Panc1 (cell line): ENCODE data around the gene TXNDC16. TPM values are rescaled to one million over a fixed set of nuclear protein-coding genes. Genes with fewer than 3 reads are reported as not detected.

Experiments used
- ATAC-seq: fragments of 200-7000 bp; cut with Tn5 transposase; 2 replicates; pipeline ENCODE4 v1.9.1; 2020; ENCODE audit warnings: mild to moderate bottlenecking, moderate library complexity
- BruUV-seq: library from RNA; stranded (reverse); fragments of 400-500 nt; replicated peaks from 2 replicates; lab custom pipeline; 2021; lab: Mats Ljungman, UMichigan
- CTCF ChIA-PET: fragments of 300-600 bp; sonication (Branson Sonifier 250); formaldehyde crosslinking; loops from one replicate; lab custom pipeline; 2022; ENCODE audit warnings: antibody characterized with exemption; lab: Charles Lee
- POLR2A ChIA-PET: fragments of 300-600 bp; sonication (Branson Sonifier 250); formaldehyde crosslinking; loops from one replicate; lab custom pipeline; 2022; ENCODE audit warnings: antibody characterized with exemption; lab: Charles Lee
- DNase-seq: peaks from one replicate; pipeline ENCODE4 v3.0.0-alpha.2; 2010; ENCODE audit warnings: low read depth, low spot score
- H3K27ac ChIP-seq: 2 replicates; pipeline ENCODE4 v1.5.1; 2011; ENCODE audit warnings: mild to moderate bottlenecking, low read length, inconsistent platforms
- H3K27me3 ChIP-seq: fragments of 200-500 bp; sonication (Bioruptor generic); 2 replicates; pipeline ENCODE4 v1.6.0; 2014; ENCODE audit warnings: low read length, inconsistent platforms; ENCODE audit not compliant: control insufficient read depth, insufficient read depth
- H3K36me3 ChIP-seq: fragments of 200-500 bp; sonication (Bioruptor generic); 2 replicates; pipeline ENCODE4 v1.5.1; 2014; ENCODE audit warnings: inconsistent platforms, mild to moderate bottlenecking, low read length, moderate library complexity; ENCODE audit not compliant: control insufficient read depth, insufficient read depth
- H3K4me1 ChIP-seq: 2 replicates; pipeline ENCODE4 v1.5.1; 2011; ENCODE audit warnings: inconsistent platforms, mild to moderate bottlenecking, low read length, moderate library complexity; ENCODE audit not compliant: control insufficient read depth, insufficient read depth
- H3K4me3 ChIP-seq, 2 experiments: 2 replicates each; pipeline ENCODE4 v1.5.1; 2011 to 2012; ENCODE audit warnings: low read depth in 2 of 2, low read length in 2 of 2, mild to moderate bottlenecking in 2 of 2, inconsistent platforms in 1 of 2, moderate library complexity in 1 of 2
- H3K9me3 ChIP-seq: fragments of 200-500 bp; sonication (Bioruptor generic); 2 replicates; pipeline ENCODE4 v1.5.1; 2014; ENCODE audit warnings: low read depth, mild to moderate bottlenecking, inconsistent platforms, low read length, moderate library complexity; ENCODE audit not compliant: control insufficient read depth, insufficient read depth
- CTCF ChIP-seq: fragments of 450-650 bp; IDR thresholded peaks from 2 replicates; pipeline ENCODE4 v1.5.1; 2017; ENCODE audit warnings: mild to moderate bottlenecking
- POLR2AphosphoS5 ChIP-seq: IDR thresholded peaks from 2 replicates; pipeline ENCODE4 v1.6.1; 2012; ENCODE audit warnings: mild to moderate bottlenecking, low read depth, low read length, moderate library complexity
- SIN3A ChIP-seq: IDR thresholded peaks from 2 replicates; pipeline ENCODE4 v1.6.1; 2012; ENCODE audit warnings: low read depth, mild to moderate bottlenecking, low read length, moderate library complexity, borderline replicate concordance; ENCODE audit not compliant: insufficient read depth
- TCF7L2 ChIP-seq: IDR thresholded peaks from 2 replicates; pipeline ENCODE4 v1.6.1; 2011; ENCODE audit warnings: mild to moderate bottlenecking, low read depth, low read length, inconsistent platforms
- in situ Hi-C: cut with HindIII; loops from 2 replicates; pipeline ENCODE4 v1.10.0; 2016; ENCODE audit warnings: low sequenced_read_pairs, low pct_unique_long_range_greater_than_20kb
- intact Hi-C: fragments of 100-400 bp; cut with micrococcal nuclease; formaldehyde crosslinking; loops from one replicate; pipeline ENCODE4 v1.10.0; 2022; ENCODE audit not compliant: unreplicated experiment
- total RNA-seq: library from RNA; stranded (reverse); gene quantifications from one replicate; pipeline ENCODE4 v1.2.1, GENCODE V29; 2021; ENCODE audit not compliant: unreplicated experiment
- TF ChIP-seq, protein P1 (sequence below), 2 experiments: IDR thresholded peaks; 2 replicates each; pipeline ENCODE4 v1.6.1; 2011 to 2012; ENCODE audit warnings: low read depth in 2 of 2, control low read depth in 1 of 2, low read length in 1 of 2, mild to moderate bottlenecking in 1 of 2, moderate library complexity in 1 of 2; ENCODE audit not compliant: insufficient read depth in 1 of 2

Gene TXNDC16
- total RNA-seq, 1 experiment from 2014 or later = 4.9 TPM

DNA sequence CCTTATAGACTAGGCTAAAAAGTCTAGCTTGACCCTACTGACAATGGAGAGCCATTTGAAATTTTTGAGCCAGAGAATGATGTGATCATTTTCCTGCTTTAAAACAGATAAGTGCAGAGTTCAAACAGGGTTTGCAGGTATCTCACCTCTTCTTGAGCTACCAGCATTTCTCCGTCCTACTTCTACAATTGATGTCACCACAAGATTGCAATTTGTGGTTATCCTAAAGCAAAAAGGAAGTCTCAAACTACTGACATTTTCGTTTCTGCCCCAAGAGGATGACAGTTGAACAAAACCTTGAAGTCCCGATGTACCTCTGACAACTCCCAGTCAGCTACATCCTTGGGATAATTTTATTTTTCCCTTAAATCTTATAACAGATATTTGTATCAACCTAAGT lies 151.5 kb downstream of the TXNDC16 start:
- no peak for ATAC-seq
- CTCF ChIA-PET = no interaction called here
- in situ Hi-C loops = no loop called here
- Histone ChIP-seq H3K27me3 (no peaks in the 10 kb centered on the region; the same call in 1 of the 2 replicates), H3K27ac (no peak overlapping the region), H3K36me3 (no peaks in the 10 kb centered on the region), H3K4me1 (no peaks in the 10 kb centered on the region), H3K4me3 (no peak overlapping the region), H3K9me3 (no peaks in the 10 kb centered on the region)
- TF ChIP-seq SIN3A (no peak), POLR2AphosphoS5 (no peak), TCF7L2 (no peak), CTCF (no peak)
- TF ChIP-seq, protein P1, sequence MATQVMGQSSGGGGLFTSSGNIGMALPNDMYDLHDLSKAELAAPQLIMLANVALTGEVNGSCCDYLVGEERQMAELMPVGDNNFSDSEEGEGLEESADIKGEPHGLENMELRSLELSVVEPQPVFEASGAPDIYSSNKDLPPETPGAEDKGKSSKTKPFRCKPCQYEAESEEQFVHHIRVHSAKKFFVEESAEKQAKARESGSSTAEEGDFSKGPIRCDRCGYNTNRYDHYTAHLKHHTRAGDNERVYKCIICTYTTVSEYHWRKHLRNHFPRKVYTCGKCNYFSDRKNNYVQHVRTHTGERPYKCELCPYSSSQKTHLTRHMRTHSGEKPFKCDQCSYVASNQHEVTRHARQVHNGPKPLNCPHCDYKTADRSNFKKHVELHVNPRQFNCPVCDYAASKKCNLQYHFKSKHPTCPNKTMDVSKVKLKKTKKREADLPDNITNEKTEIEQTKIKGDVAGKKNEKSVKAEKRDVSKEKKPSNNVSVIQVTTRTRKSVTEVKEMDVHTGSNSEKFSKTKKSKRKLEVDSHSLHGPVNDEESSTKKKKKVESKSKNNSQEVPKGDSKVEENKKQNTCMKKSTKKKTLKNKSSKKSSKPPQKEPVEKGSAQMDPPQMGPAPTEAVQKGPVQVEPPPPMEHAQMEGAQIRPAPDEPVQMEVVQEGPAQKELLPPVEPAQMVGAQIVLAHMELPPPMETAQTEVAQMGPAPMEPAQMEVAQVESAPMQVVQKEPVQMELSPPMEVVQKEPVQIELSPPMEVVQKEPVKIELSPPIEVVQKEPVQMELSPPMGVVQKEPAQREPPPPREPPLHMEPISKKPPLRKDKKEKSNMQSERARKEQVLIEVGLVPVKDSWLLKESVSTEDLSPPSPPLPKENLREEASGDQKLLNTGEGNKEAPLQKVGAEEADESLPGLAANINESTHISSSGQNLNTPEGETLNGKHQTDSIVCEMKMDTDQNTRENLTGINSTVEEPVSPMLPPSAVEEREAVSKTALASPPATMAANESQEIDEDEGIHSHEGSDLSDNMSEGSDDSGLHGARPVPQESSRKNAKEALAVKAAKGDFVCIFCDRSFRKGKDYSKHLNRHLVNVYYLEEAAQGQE (IDR thresholded peaks at IDR 0.05; ENCODE audit: insufficient read depth in 1 of 2, low read depth in 2 of 2, low read length in 1 of 2) = no peak
- no TSS peak for BruUV-seq
- POLR2A ChIA-PET = no interaction called here
- DNase-seq = no peak
- intact Hi-C loops = no loop called here

GRCh38 chr14:52399921-52400595 lies 152.2 kb downstream of the TXNDC16 start:
- Histone ChIP-seq H3K4me3 (no peak overlapping the region), H3K9me3 (no peaks in the 10 kb centered on the region), H3K36me3 (no peaks in the 10 kb centered on the region), H3K27ac (no peak overlapping the region), H3K4me1 (no peaks in the 10 kb centered on the region), H3K27me3 (no peaks in the 10 kb centered on the region; the same call in 1 of the 2 replicates)
- intact Hi-C loops = no loop called here
- ATAC-seq (no peak), DNase-seq (no peak)
- POLR2A ChIA-PET = no interaction called here
- CTCF ChIA-PET = no interaction called here
- BruUV-seq = no TSS peak
- no peak for TF ChIP-seq SIN3A
- TF ChIP-seq, protein P1 (IDR thresholded peaks at IDR 0.05; ENCODE audit: insufficient read depth in 1 of 2, low read depth in 2 of 2, low read length in 1 of 2) = no peak
- TF ChIP-seq POLR2AphosphoS5 = no peak
- in situ Hi-C loops = no loop called here
